ENCODE data around the gene ERC2.

- TF ChIP-seq, protein P1, sequence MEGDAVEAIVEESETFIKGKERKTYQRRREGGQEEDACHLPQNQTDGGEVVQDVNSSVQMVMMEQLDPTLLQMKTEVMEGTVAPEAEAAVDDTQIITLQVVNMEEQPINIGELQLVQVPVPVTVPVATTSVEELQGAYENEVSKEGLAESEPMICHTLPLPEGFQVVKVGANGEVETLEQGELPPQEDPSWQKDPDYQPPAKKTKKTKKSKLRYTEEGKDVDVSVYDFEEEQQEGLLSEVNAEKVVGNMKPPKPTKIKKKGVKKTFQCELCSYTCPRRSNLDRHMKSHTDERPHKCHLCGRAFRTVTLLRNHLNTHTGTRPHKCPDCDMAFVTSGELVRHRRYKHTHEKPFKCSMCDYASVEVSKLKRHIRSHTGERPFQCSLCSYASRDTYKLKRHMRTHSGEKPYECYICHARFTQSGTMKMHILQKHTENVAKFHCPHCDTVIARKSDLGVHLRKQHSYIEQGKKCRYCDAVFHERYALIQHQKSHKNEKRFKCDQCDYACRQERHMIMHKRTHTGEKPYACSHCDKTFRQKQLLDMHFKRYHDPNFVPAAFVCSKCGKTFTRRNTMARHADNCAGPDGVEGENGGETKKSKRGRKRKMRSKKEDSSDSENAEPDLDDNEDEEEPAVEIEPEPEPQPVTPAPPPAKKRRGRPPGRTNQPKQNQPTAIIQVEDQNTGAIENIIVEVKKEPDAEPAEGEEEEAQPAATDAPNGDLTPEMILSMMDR (conservative IDR thresholded peaks at IDR 0.05; ENCODE audit: low read length): no peak
- no peak for TF ChIP-seq EZH2phosphoT487 (IDR thresholded peaks at IDR 0.05; ENCODE audit: borderline replicate concordance)
Measured at GRCh38 chr3:56409790-56410189, 58.5 kb downstream of the ERC2 start.
